GM23338 (cell line): ENCODE results near the gene SPEM1. TPM values are rescaled to one million over a fixed set of nuclear protein-coding genes. Genes with fewer than 3 reads are reported as not detected.

Source experiments
- ATAC-seq: fragments of 200-7000 bp; cut with Tn5 transposase; 3 replicates; pipeline ENCODE4 v1.9.1; 2020
- DNase-seq: peaks from one replicate; pipeline ENCODE4 v3.0.0-alpha.2; 2015; ENCODE audit warnings: low spot score
- H2AFZ ChIP-seq: fragments of 200-600 bp; sonication (generic); 2 replicates; pipeline ENCODE4 v1.8.0; 2016; ENCODE audit warnings: antibody characterized with exemption, mild to moderate bottlenecking, moderate library complexity
- H3F3A ChIP-seq: fragments of 200-600 bp; sonication (generic); replicated peaks from 2 replicates; pipeline ENCODE4 v1.8.0; 2017; ENCODE audit warnings: antibody characterized with exemption, mixed run types, low read depth
- H3K27ac ChIP-seq: fragments of 200-600 bp; sonication (generic); 2 replicates; pipeline ENCODE4 v1.6.1; 2016; ENCODE audit warnings: low read depth
- H3K27me3 ChIP-seq: fragments of 200-600 bp; sonication (generic); 2 replicates; pipeline ENCODE4 v1.8.0; 2016; ENCODE audit warnings: mild to moderate bottlenecking, mixed run types, moderate library complexity; ENCODE audit not compliant: insufficient read depth
- H3K36me3 ChIP-seq: fragments of 200-600 bp; sonication (generic); 2 replicates; pipeline ENCODE4 v1.8.0; 2016; ENCODE audit warnings: mild to moderate bottlenecking; ENCODE audit not compliant: insufficient read depth
- H3K4me1 ChIP-seq: fragments of 200-600 bp; sonication (generic); 2 replicates; pipeline ENCODE4 v1.8.0; 2016; ENCODE audit warnings: mild to moderate bottlenecking, moderate library complexity; ENCODE audit not compliant: insufficient read depth
- H3K4me2 ChIP-seq: fragments of 200-600 bp; sonication (generic); 2 replicates; pipeline ENCODE4 v1.7.1; 2017; ENCODE audit warnings: mixed run types
- H3K4me3 ChIP-seq: fragments of 200-600 bp; sonication (generic); 2 replicates; pipeline ENCODE4 v1.6.1; 2016; ENCODE audit warnings: mixed run types
- H3K79me2 ChIP-seq: fragments of 200-600 bp; sonication (generic); replicated peaks from 2 replicates; pipeline ENCODE4 v1.8.0; 2017; ENCODE audit warnings: mild to moderate bottlenecking; ENCODE audit not compliant: insufficient read depth
- H3K9me2 ChIP-seq: fragments of 200-600 bp; sonication (generic); 2 replicates; pipeline ENCODE4 v1.8.0; 2017; ENCODE audit not compliant: insufficient read depth
- H4K20me1 ChIP-seq: fragments of 200-600 bp; sonication (generic); replicated peaks from 2 replicates; pipeline ENCODE4 v1.8.0; 2017; ENCODE audit warnings: mild to moderate bottlenecking; ENCODE audit not compliant: insufficient read depth
- H3K27ac Mint-ChIP-seq: 2 replicates; pipeline ENCODE4 v1.8.0; 2020; ENCODE audit warnings: inconsistent platforms, mild to moderate bottlenecking, moderate library complexity, mixed read lengths
- H3K27me3 Mint-ChIP-seq: 3 replicates; pipeline ENCODE4 v1.8.0; 2022; ENCODE audit warnings: low read depth, mild to moderate bottlenecking, moderate library complexity, mixed read lengths, inconsistent platforms; ENCODE audit not compliant: insufficient read depth, poor library complexity
- H3K36me3 Mint-ChIP-seq: 3 replicates; pipeline ENCODE4 v1.8.0; 2021; ENCODE audit warnings: low read depth, mild to moderate bottlenecking, inconsistent platforms, moderate library complexity, mixed read lengths
- H3K4me1 Mint-ChIP-seq: 3 replicates; pipeline ENCODE4 v1.8.0; 2020; ENCODE audit warnings: mild to moderate bottlenecking, inconsistent platforms, mixed read lengths
- H3K4me3 Mint-ChIP-seq: 3 replicates; pipeline ENCODE4 v1.8.0; 2021; ENCODE audit warnings: moderate library complexity, mild to moderate bottlenecking, inconsistent platforms, mixed read lengths
- H3K9me3 Mint-ChIP-seq: 3 replicates; pipeline ENCODE4 v1.8.0; 2020; ENCODE audit warnings: moderate library complexity, mild to moderate bottlenecking, inconsistent platforms, mixed read lengths
- EZH2phosphoT487 ChIP-seq: fragments of 200-600 bp; sonication (generic); IDR thresholded peaks from one replicate; pipeline ENCODE4 v1.8.1; 2018; ENCODE audit warnings: antibody characterized with exemption; ENCODE audit not compliant: unreplicated experiment
- NANOG ChIP-seq: IDR thresholded peaks from 2 replicates; pipeline ENCODE4 v1.6.1; 2016; ENCODE audit warnings: antibody characterized with exemption, borderline replicate concordance
- POLR2AphosphoS5 ChIP-seq: IDR thresholded peaks from 2 replicates; pipeline ENCODE4 v1.6.1; 2016; ENCODE audit warnings: antibody characterized with exemption, low read depth
- STAT1 ChIP-seq: IDR thresholded peaks from one replicate; pipeline ENCODE4 v1.6.1; 2016; ENCODE audit warnings: antibody characterized with exemption; ENCODE audit not compliant: unreplicated experiment
- ZNF114 ChIP-seq: fragments of 250-450 bp; sonication (Bioruptor Pico); IDR thresholded peaks from 2 replicates; pipeline ENCODE4 v1.5.0; 2020; ENCODE audit warnings: mild to moderate bottlenecking, moderate library complexity
- polyA plus RNA-seq: library from polyadenylated mRNA; unstranded; fragments of >200 nt; fragmentation: Nextera tagmentation; extraction: Ambion mirVana; gene quantifications from 2 replicates; pipeline ENCODE4 v1.2.1, GENCODE V29; 2016
- total RNA-seq: library from RNA; depleted of rRNA; stranded (reverse); fragments of >200 nt; shearing (Covaris generic); gene quantifications from 2 replicates; pipeline ENCODE4 v1.2.3, GENCODE V29; 2014
- TF ChIP-seq, protein P1 (sequence below), 2 experiments: fragments of 200-600 bp in 1 of 2; sonication (generic) in 1 of 2; conservative IDR thresholded peaks; 2 replicates each; pipeline versions ENCODE4 v1.5.1 to v1.6.1; 2016 to 2017; ENCODE audit warnings: antibody characterized with exemption in 2 of 2, low read depth in 2 of 2, mild to moderate bottlenecking in 2 of 2, moderate library complexity in 1 of 2
- TF ChIP-seq, protein P2 (sequence below): IDR thresholded peaks from one replicate; pipeline ENCODE4 v1.6.1; 2018; ENCODE audit warnings: antibody characterized with exemption; ENCODE audit not compliant: unreplicated experiment

Gene SPEM1
- total and polyA plus RNA-seq, 2 experiments from 2014 or later = not detected

- H2AFZ ChIP-seq = peak within 1 kb of the TSS; percentile 91
- H3K27me3 Mint-ChIP-seq = peaks cover 16% of the 10 kb centered on the region
- H3K4me3 Mint-ChIP-seq = peak within 1 kb of the TSS; percentile 87
- DNase-seq (peak; percentile 89), ATAC-seq (peak; percentile 75)
- H3K9me3 Mint-ChIP-seq = no peaks in the 10 kb centered on the region
- peaks cover 21% of the 10 kb centered on the region; the same call in 1 of the 2 replicates for H3F3A ChIP-seq
- peaks cover 4% of the 10 kb centered on the region; the same call in 1 of the 2 replicates for H3K36me3 ChIP-seq
- H4K20me1 ChIP-seq = peaks cover 12% of the 10 kb centered on the region
- peaks cover 25% of the 10 kb centered on the region for H3K4me1 Mint-ChIP-seq
- H3K9me2 ChIP-seq = no peaks in the 10 kb centered on the region
- no peaks in the 10 kb centered on the region for H3K27me3 ChIP-seq
- peak within 1 kb of the TSS; percentile 91 for H3K4me3 ChIP-seq
- no peaks in the 10 kb centered on the region; the same call in 1 of the 2 replicates for H3K4me1 ChIP-seq
- peaks cover 26% of the 10 kb centered on the region for H3K36me3 Mint-ChIP-seq
- TF ChIP-seq POLR2AphosphoS5 = peak; percentile 65
- no peak for TF ChIP-seq NANOG
- no peak for TF ChIP-seq STAT1
- TF ChIP-seq, protein P1, sequence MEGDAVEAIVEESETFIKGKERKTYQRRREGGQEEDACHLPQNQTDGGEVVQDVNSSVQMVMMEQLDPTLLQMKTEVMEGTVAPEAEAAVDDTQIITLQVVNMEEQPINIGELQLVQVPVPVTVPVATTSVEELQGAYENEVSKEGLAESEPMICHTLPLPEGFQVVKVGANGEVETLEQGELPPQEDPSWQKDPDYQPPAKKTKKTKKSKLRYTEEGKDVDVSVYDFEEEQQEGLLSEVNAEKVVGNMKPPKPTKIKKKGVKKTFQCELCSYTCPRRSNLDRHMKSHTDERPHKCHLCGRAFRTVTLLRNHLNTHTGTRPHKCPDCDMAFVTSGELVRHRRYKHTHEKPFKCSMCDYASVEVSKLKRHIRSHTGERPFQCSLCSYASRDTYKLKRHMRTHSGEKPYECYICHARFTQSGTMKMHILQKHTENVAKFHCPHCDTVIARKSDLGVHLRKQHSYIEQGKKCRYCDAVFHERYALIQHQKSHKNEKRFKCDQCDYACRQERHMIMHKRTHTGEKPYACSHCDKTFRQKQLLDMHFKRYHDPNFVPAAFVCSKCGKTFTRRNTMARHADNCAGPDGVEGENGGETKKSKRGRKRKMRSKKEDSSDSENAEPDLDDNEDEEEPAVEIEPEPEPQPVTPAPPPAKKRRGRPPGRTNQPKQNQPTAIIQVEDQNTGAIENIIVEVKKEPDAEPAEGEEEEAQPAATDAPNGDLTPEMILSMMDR (conservative IDR thresholded peaks at IDR 0.05; ENCODE audit: low read depth in 2 of 2) = peak; percentile 28 to 42; a peak in 3 of 4 replicates
- H3K27ac ChIP-seq = no peak within 1 kb of the TSS
- H3K4me2 ChIP-seq = peak within 1 kb of the TSS; percentile 98
- H3K79me2 ChIP-seq = no peaks in the 10 kb centered on the region
- peak within 1 kb of the TSS; percentile 71; the same call in 1 of the 2 replicates for H3K27ac Mint-ChIP-seq
These were observed 25.5 kb upstream of the SPEM1 start, which contains the start of gene PLSCR3 for GRCh38 chr17:7394452-7395191. Gene PLSCR3 (minus strand): TSS chr17:7394525. CDS start chr17:7394110, 415 bp downstream.

DNA sequence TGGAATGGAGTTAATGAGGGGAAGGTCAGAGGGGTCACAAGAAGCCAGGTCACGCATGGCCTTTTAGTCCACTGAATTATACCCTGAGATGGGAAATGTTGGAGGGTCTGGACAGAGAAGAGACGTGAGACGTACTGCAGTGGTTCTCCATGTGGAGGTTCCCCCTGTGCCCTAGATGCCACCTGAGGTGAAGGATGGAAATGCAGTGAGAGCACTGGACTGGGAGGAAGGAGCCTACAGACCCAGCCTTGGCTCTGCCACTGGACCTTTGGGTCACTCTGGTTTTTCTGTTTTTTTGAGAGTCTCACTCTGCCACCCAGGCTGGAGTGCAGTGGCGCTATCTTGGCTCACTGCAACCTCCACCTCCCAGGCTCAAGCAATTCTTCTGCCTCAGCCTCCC, 24.0 kb upstream of the SPEM1 start:
- Histone ChIP-seq H3K4me1 (no peaks in the 10 kb centered on the region; the same call in 1 of the 2 replicates), H3K27me3 (no peaks in the 10 kb centered on the region), H3K4me2 (no peak overlapping the region), H2AFZ (no peak overlapping the region), H4K20me1 (peaks cover 10% of the 10 kb centered on the region), H3K9me2 (no peaks in the 10 kb centered on the region), H3K79me2 (no peaks in the 10 kb centered on the region), H3K4me3 (no peak overlapping the region), H3K36me3 (peaks cover under 1% of the 10 kb centered on the region; the same call in 1 of the 2 replicates), H3F3A (peaks cover 24% of the 10 kb centered on the region; the same call in 1 of the 2 replicates), H3K27ac (no peak overlapping the region)
- H3K36me3 Mint-ChIP-seq = peaks cover 15% of the 10 kb centered on the region; the same call in 2 of the 3 replicates
- H3K4me1 Mint-ChIP-seq = peaks cover 12% of the 10 kb centered on the region
- TF ChIP-seq, protein P2, sequence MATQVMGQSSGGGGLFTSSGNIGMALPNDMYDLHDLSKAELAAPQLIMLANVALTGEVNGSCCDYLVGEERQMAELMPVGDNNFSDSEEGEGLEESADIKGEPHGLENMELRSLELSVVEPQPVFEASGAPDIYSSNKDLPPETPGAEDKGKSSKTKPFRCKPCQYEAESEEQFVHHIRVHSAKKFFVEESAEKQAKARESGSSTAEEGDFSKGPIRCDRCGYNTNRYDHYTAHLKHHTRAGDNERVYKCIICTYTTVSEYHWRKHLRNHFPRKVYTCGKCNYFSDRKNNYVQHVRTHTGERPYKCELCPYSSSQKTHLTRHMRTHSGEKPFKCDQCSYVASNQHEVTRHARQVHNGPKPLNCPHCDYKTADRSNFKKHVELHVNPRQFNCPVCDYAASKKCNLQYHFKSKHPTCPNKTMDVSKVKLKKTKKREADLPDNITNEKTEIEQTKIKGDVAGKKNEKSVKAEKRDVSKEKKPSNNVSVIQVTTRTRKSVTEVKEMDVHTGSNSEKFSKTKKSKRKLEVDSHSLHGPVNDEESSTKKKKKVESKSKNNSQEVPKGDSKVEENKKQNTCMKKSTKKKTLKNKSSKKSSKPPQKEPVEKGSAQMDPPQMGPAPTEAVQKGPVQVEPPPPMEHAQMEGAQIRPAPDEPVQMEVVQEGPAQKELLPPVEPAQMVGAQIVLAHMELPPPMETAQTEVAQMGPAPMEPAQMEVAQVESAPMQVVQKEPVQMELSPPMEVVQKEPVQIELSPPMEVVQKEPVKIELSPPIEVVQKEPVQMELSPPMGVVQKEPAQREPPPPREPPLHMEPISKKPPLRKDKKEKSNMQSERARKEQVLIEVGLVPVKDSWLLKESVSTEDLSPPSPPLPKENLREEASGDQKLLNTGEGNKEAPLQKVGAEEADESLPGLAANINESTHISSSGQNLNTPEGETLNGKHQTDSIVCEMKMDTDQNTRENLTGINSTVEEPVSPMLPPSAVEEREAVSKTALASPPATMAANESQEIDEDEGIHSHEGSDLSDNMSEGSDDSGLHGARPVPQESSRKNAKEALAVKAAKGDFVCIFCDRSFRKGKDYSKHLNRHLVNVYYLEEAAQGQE = no peak
- TF ChIP-seq POLR2AphosphoS5 (no peak), EZH2phosphoT487 (no peak), ZNF114 (CRISPR knock-in tag) (no peak)
- H3K9me3 Mint-ChIP-seq = no peaks in the 10 kb centered on the region
- H3K27me3 Mint-ChIP-seq = peaks cover 16% of the 10 kb centered on the region
- no peak for DNase-seq
- no peak for ATAC-seq
- no peak overlapping the region for H3K27ac Mint-ChIP-seq
- no peak overlapping the region; the same call in 2 of the 3 replicates for H3K4me3 Mint-ChIP-seq
